Endodermal cell (in vitro differentiated cells): ENCODE data around the gene COL11A2. TPM values are rescaled to one million over a fixed set of nuclear protein-coding genes. Genes with fewer than 3 reads are reported as not detected.

Experiments
- DNase-seq: peaks from one replicate; pipeline ENCODE4 v3.0.0-alpha.2; 2017
- H3K27ac ChIP-seq: 2 replicates; pipeline ENCODE4 v1.5.1; 2013; ENCODE audit warnings: mild to moderate bottlenecking, low read depth, low read length, moderate library complexity
- H3K27me3 ChIP-seq: 2 replicates; pipeline ENCODE4 v1.6.1; 2013; ENCODE audit warnings: mild to moderate bottlenecking, low read length, moderate library complexity; ENCODE audit not compliant: insufficient read depth, control insufficient read depth, poor library complexity, severe bottlenecking
- H3K36me3 ChIP-seq: 2 replicates; pipeline ENCODE4 v1.7.0; 2013; ENCODE audit warnings: mild to moderate bottlenecking, low read length, moderate library complexity; ENCODE audit not compliant: control insufficient read depth, insufficient read depth
- H3K4me1 ChIP-seq: one replicate; pipeline ENCODE4 v1.7.0; 2013; ENCODE audit warnings: low read length; ENCODE audit not compliant: control insufficient read depth, insufficient read depth
- H3K4me3 ChIP-seq: 2 replicates; pipeline ENCODE4 v1.5.1; 2013; ENCODE audit warnings: mild to moderate bottlenecking, low read length, moderate library complexity
- H3K9ac ChIP-seq: 2 replicates; pipeline ENCODE4 v1.6.1; 2013; ENCODE audit warnings: mild to moderate bottlenecking, low read length, moderate library complexity; ENCODE audit not compliant: poor library complexity, severe bottlenecking; ENCODE audit errors: extremely low read depth
- H3K9me3 ChIP-seq: 2 replicates; pipeline ENCODE4 v1.6.1; 2013; ENCODE audit warnings: mild to moderate bottlenecking, low read length, moderate library complexity; ENCODE audit not compliant: control insufficient read depth
- H3K27ac Mint-ChIP-seq: 2 replicates; pipeline ENCODE4 v1.8.0; 2020; ENCODE audit warnings: mixed read lengths
- H3K27me3 Mint-ChIP-seq: 2 replicates; pipeline ENCODE4 v1.8.0; 2021; ENCODE audit warnings: mild to moderate bottlenecking, mixed read lengths; ENCODE audit not compliant: insufficient read depth
- H3K36me3 Mint-ChIP-seq: 2 replicates; pipeline ENCODE4 v1.8.0; 2020; ENCODE audit warnings: low read depth, mixed read lengths
- H3K4me1 Mint-ChIP-seq: 2 replicates; pipeline ENCODE4 v1.8.0; 2020; ENCODE audit warnings: mixed read lengths
- H3K4me3 Mint-ChIP-seq: 2 replicates; pipeline ENCODE4 v1.8.0; 2020; ENCODE audit warnings: mild to moderate bottlenecking, moderate library complexity, mixed read lengths
- H3K9me3 Mint-ChIP-seq: 2 replicates; pipeline ENCODE4 v1.8.0; 2020; ENCODE audit warnings: mild to moderate bottlenecking, mixed read lengths
- WGBS, 2 experiments: methylation state at CpG; one replicate each; pipeline versions ENCODE4 v1.1.5 to v1.1.7; 2013; ENCODE audit warnings: missing lambda C conversion rate in 2 of 2, mixed read lengths in 1 of 2; ENCODE audit not compliant: insufficient coverage in 1 of 2, insufficient read length in 1 of 2; 5-methylcytosine and 5-hydroxymethylcytosine counted together
- total RNA-seq, 2 donors: library from RNA; stranded (reverse); fragmentation: NEBNext Ultra II Directional in 1 of 2; extraction: Animal tissue kit (Norgen Biotek cat#: 25700) in 1 of 2; gene quantifications; 2 replicates in 1 of 2; 3 replicates in 1 of 2; pipeline ENCODE4 v1.2.1, GENCODE V29; 2021
- TF ChIP-seq, protein P1 (sequence below): fragments of 200-600 bp; sonication (generic); conservative IDR thresholded peaks from 2 replicates; pipeline ENCODE4 v1.5.0; 2021; ENCODE audit warnings: antibody characterized with exemption, mild to moderate bottlenecking

The COL11A2 gene
- total RNA-seq, 2 donors from 2014 or later = 1.3 to 2.8 TPM

- Histone ChIP-seq H3K4me3 (no peak overlapping the region), H3K36me3 (no peaks in the 10 kb centered on the region)
- no peak overlapping the region for H3K27ac Mint-ChIP-seq
These were observed 25.9 kb downstream of the COL11A2 start for GRCh38 chr6:33166363-33166762.

DNA sequence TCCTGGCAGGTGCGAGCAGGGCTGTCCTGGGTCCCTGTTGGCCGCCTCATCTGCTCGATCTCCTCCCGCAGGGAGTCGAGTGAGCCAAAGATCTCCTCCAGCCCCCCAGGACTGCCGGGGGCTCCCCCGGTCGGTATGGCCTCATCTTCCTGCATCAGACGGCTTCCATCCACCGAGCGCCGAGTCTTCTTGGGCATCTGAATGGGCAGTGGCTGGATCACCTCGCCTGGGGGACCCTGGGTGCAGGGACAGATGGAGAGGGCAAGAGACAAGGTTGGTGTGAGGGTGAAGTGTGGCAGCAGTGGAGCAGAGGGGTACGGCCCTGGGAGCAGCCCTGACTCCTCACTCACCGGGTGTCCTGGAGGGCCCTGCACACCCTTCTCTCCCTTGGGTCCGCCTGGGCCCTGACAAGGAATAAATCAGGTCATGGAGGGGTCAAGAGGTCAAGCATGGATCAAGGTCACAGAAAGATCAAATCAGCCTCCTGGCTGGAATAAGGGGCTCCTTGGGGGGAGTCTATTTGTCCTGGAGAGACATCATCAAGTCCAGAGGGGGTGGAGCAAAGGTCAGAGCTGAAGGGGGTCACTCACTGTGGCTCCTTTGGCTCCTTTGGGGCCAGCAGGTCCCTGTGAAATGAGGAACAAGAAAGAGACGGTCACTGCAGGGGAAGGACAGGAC lies 26.5 kb downstream of the COL11A2 start:
- no peak overlapping the region for H3K27ac ChIP-seq
- Mint-ChIP-seq H3K36me3 (no peaks in the 10 kb centered on the region), H3K27me3 (peaks cover 37% of the 10 kb centered on the region), H3K27ac (no peak overlapping the region), H3K4me1 (no peaks in the 10 kb centered on the region), H3K4me3 (no peak overlapping the region), H3K9me3 (no peaks in the 10 kb centered on the region)
- peaks cover 15% of the 10 kb centered on the region for H3K27me3 ChIP-seq
- no peaks in the 10 kb centered on the region for H3K9me3 ChIP-seq
- no peak for DNase-seq
- TF ChIP-seq, protein P1, sequence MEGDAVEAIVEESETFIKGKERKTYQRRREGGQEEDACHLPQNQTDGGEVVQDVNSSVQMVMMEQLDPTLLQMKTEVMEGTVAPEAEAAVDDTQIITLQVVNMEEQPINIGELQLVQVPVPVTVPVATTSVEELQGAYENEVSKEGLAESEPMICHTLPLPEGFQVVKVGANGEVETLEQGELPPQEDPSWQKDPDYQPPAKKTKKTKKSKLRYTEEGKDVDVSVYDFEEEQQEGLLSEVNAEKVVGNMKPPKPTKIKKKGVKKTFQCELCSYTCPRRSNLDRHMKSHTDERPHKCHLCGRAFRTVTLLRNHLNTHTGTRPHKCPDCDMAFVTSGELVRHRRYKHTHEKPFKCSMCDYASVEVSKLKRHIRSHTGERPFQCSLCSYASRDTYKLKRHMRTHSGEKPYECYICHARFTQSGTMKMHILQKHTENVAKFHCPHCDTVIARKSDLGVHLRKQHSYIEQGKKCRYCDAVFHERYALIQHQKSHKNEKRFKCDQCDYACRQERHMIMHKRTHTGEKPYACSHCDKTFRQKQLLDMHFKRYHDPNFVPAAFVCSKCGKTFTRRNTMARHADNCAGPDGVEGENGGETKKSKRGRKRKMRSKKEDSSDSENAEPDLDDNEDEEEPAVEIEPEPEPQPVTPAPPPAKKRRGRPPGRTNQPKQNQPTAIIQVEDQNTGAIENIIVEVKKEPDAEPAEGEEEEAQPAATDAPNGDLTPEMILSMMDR = no peak
- H3K36me3 ChIP-seq = no peaks in the 10 kb centered on the region
- 87 to 93% methylated on average over 4 to 17 of the region's 17 CpGs for WGBS, 2 experiments
- no peak overlapping the region for H3K4me3 ChIP-seq
- H3K9ac ChIP-seq = no peak overlapping the region
- H3K4me1 ChIP-seq = no peaks in the 10 kb centered on the region

More at GRCh38 chr6:33166363-33166762, 25.9 kb downstream of the COL11A2 start:
- no peaks in the 10 kb centered on the region for H3K4me1 ChIP-seq
- DNase-seq = no peak
- peaks cover 15% of the 10 kb centered on the region for H3K27me3 ChIP-seq
- WGBS, 2 experiments = 62 to 93% methylated on average over 2 to 6 of the region's 6 CpGs
- Mint-ChIP-seq H3K9me3 (no peaks in the 10 kb centered on the region), H3K4me3 (no peak overlapping the region), H3K27me3 (peaks cover 32% of the 10 kb centered on the region), H3K36me3 (no peaks in the 10 kb centered on the region), H3K4me1 (no peaks in the 10 kb centered on the region)
- TF ChIP-seq, protein P1 = no peak
- H3K9ac ChIP-seq = no peak overlapping the region
- H3K27ac ChIP-seq = no peak overlapping the region
- no peaks in the 10 kb centered on the region for H3K9me3 ChIP-seq

GRCh38 chr6:33164665-33165373 lies 27.4 kb downstream of the COL11A2 start:
- no peak overlapping the region for H3K9ac ChIP-seq
- peak; percentile 45 for DNase-seq
- peaks cover 15% of the 10 kb centered on the region for H3K27me3 ChIP-seq
- no peak overlapping the region for H3K27ac ChIP-seq
- no peaks in the 10 kb centered on the region for H3K9me3 Mint-ChIP-seq
- no peaks in the 10 kb centered on the region for H3K36me3 Mint-ChIP-seq
- H3K4me3 ChIP-seq = no peak overlapping the region
- TF ChIP-seq, protein P1 = no peak
- no peaks in the 10 kb centered on the region for H3K9me3 ChIP-seq
- no peak overlapping the region for H3K4me3 Mint-ChIP-seq
- no peaks in the 10 kb centered on the region for H3K36me3 ChIP-seq
- no peaks in the 10 kb centered on the region for H3K4me1 ChIP-seq
- no peak overlapping the region for H3K27ac Mint-ChIP-seq
- 76 to 91% methylated on average over 7 to 14 of the region's 14 CpGs for WGBS, 2 experiments
- H3K27me3 Mint-ChIP-seq = peaks cover 37% of the 10 kb centered on the region
- no peaks in the 10 kb centered on the region for H3K4me1 Mint-ChIP-seq
